ENCODE data around the gene RASSF9.

DNA sequence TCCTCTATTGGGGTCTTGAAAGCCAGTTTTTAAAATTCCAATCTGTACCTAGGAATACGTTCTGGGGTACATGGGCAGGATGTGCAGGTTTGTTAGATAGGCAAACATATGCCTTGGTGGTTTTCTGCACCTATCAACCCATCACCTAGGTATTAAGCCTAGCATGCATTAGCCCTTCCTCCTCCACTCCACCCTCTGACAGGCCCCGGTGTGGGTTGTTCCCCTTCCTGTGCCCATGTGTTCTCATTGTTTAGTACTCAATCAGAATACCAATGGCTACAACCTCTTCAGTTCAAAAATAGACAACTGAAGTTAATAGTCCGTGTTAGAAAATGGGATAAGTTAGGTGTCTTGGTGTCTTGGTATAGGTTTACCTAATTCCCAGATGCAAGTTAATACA is 41.2 kb upstream of the RASSF9 start:
- TF ChIP-seq TAF1 (IDR thresholded peaks at IDR 0.05; ENCODE audit: borderline replicate concordance, insufficient read depth, low read length) (no peak), POLR2AphosphoS5 (IDR thresholded peaks at IDR 0.05; ENCODE audit: low read depth, low read length) (no peak), SIN3A (IDR thresholded peaks at IDR 0.05; ENCODE audit: borderline replicate concordance, insufficient read depth, low read length) (no peak)
